H9 (cell line): ENCODE measurements around the gene CLBA1. TPM values are rescaled to one million over a fixed set of nuclear protein-coding genes. Genes with fewer than 3 reads are reported as not detected.
"Not testable (repeated sequence)": the region's sequence is repeated elsewhere in the genome, so short reads cannot be mapped to it uniquely, and the experiment has no call there.

ENCODE experiments used
- DNase-seq: peaks from one replicate; pipeline ENCODE4 v3.0.0-alpha.2; 2017
- H2AFZ ChIP-seq: one replicate; pipeline ENCODE4 v1.6.1; 2013; ENCODE audit warnings: mild to moderate bottlenecking, low read length, control low read depth, moderate library complexity
- H2AK5ac ChIP-seq: 2 replicates; pipeline ENCODE4 v1.6.1; 2013; ENCODE audit warnings: low read length, control low read depth, mixed read lengths; ENCODE audit not compliant: insufficient read length
- H2BK120ac ChIP-seq: one replicate; pipeline ENCODE4 v1.6.1; 2013; ENCODE audit warnings: low read depth, mild to moderate bottlenecking, low read length, control low read depth, inconsistent platforms; ENCODE audit not compliant: poor library complexity, severe bottlenecking
- H2BK12ac ChIP-seq: 2 replicates; pipeline ENCODE4 v1.6.1; 2013; ENCODE audit warnings: low read length, control low read depth, mixed read lengths, low read depth; ENCODE audit not compliant: insufficient read length
- H2BK15ac ChIP-seq: 2 replicates; pipeline ENCODE4 v1.6.1; 2013; ENCODE audit warnings: low read depth, low read length, control low read depth
- H2BK20ac ChIP-seq: one replicate; pipeline ENCODE4 v1.6.1; 2013; ENCODE audit warnings: low read depth, mild to moderate bottlenecking, low read length, control low read depth, inconsistent platforms; ENCODE audit not compliant: poor library complexity, severe bottlenecking
- H2BK5ac ChIP-seq: 2 replicates; pipeline ENCODE4 v1.6.1; 2013; ENCODE audit warnings: low read length, control low read depth, mixed read lengths; ENCODE audit not compliant: insufficient read length
- H3K14ac ChIP-seq: 2 replicates; pipeline ENCODE4 v1.6.1; 2013; ENCODE audit warnings: low read length, control low read depth; ENCODE audit not compliant: insufficient read depth
- H3K18ac ChIP-seq: 2 replicates; pipeline ENCODE4 v1.6.1; 2013; ENCODE audit warnings: low read depth, mild to moderate bottlenecking, mixed read lengths, low read length, control low read depth; ENCODE audit not compliant: insufficient read length
- H3K23ac ChIP-seq: 2 replicates; pipeline ENCODE4 v1.6.1; 2013; ENCODE audit warnings: low read length, control low read depth, mixed read lengths, low read depth; ENCODE audit not compliant: insufficient read length
- H3K23me2 ChIP-seq: 2 replicates; pipeline ENCODE4 v1.6.1; 2013; ENCODE audit warnings: low read depth, mild to moderate bottlenecking, mixed read lengths, low read length, control low read depth; ENCODE audit not compliant: insufficient read length, poor library complexity, severe bottlenecking
- H3K27ac ChIP-seq: 2 replicates; pipeline ENCODE4 v1.5.1; 2013; ENCODE audit warnings: low read length, control low read depth, mixed read lengths, low read depth; ENCODE audit not compliant: insufficient read length
- H3K27me3 ChIP-seq: 2 replicates; pipeline ENCODE4 v1.6.1; 2013; ENCODE audit warnings: low read length, control low read depth, inconsistent platforms; ENCODE audit not compliant: insufficient read depth
- H3K4ac ChIP-seq: 2 replicates; pipeline ENCODE4 v1.6.1; 2013; ENCODE audit warnings: low read depth, mild to moderate bottlenecking, control low read depth, inconsistent platforms, low read length, moderate library complexity
- H3K4me1 ChIP-seq: 2 replicates; pipeline ENCODE4 v1.6.1; 2013; ENCODE audit warnings: low read length, control low read depth, inconsistent platforms; ENCODE audit not compliant: insufficient read depth
- H3K4me2 ChIP-seq: 2 replicates; pipeline ENCODE4 v1.6.1; 2013; ENCODE audit warnings: low read length, control low read depth, mixed read lengths; ENCODE audit not compliant: insufficient read length, insufficient read depth
- H3K56ac ChIP-seq: 2 replicates; pipeline ENCODE4 v1.6.1; 2013; ENCODE audit warnings: low read depth, mild to moderate bottlenecking, mixed read lengths, low read length, control low read depth; ENCODE audit not compliant: insufficient read length
- H3K79me1 ChIP-seq: 2 replicates; pipeline ENCODE4 v1.6.1; 2013; ENCODE audit warnings: low read depth, mild to moderate bottlenecking, moderate library complexity, low read length, control low read depth, inconsistent platforms; ENCODE audit not compliant: insufficient read depth, poor library complexity, severe bottlenecking
- H3K79me2 ChIP-seq: 2 replicates; pipeline ENCODE4 v1.6.1; 2013; ENCODE audit warnings: low read length, control low read depth, inconsistent platforms; ENCODE audit not compliant: insufficient read depth
- H3K9ac ChIP-seq: 2 replicates; pipeline ENCODE4 v1.6.1; 2013; ENCODE audit warnings: low read length, control low read depth, mixed read lengths; ENCODE audit not compliant: insufficient read length; ENCODE audit errors: extremely low read depth
- H3K9me3 ChIP-seq: one replicate; pipeline ENCODE4 v1.6.1; 2013; ENCODE audit warnings: low read depth, low read length, inconsistent platforms; ENCODE audit not compliant: control insufficient read depth
- H3T11ph ChIP-seq: one replicate; pipeline ENCODE4 v1.6.1; 2013; ENCODE audit warnings: mild to moderate bottlenecking, low read length, control low read depth, inconsistent platforms
- H4K20me1 ChIP-seq: one replicate; pipeline ENCODE4 v1.6.1; 2013; ENCODE audit not compliant: control insufficient read depth, insufficient read length, insufficient read depth
- H4K5ac ChIP-seq: 2 replicates; pipeline ENCODE4 v1.6.1; 2013; ENCODE audit warnings: low read depth, mild to moderate bottlenecking, mixed read lengths, low read length, control low read depth; ENCODE audit not compliant: insufficient read length
- H4K8ac ChIP-seq: replicated peaks from 2 replicates; pipeline ENCODE4 v1.6.1; 2013; ENCODE audit warnings: low read length, control low read depth, mixed read lengths, low read depth; ENCODE audit not compliant: insufficient read length
- H4K91ac ChIP-seq: 2 replicates; pipeline ENCODE4 v1.6.1; 2013; ENCODE audit warnings: low read depth, mild to moderate bottlenecking, moderate library complexity, mixed read lengths, low read length, control low read depth; ENCODE audit not compliant: insufficient read length
- H3K27ac Mint-ChIP-seq, 3 experiments: 2 replicates in 2 of 3; 3 replicates in 1 of 3; pipeline ENCODE4 v1.8.0; 2020 to 2021; ENCODE audit warnings: mixed read lengths in 3 of 3, mild to moderate bottlenecking in 1 of 3, moderate library complexity in 1 of 3
- H3K27me3 Mint-ChIP-seq: 2 replicates; pipeline ENCODE4 v1.8.0; 2021; ENCODE audit warnings: low read depth, mild to moderate bottlenecking, moderate library complexity, mixed read lengths
- H3K36me3 Mint-ChIP-seq, 3 experiments: 2 replicates in 2 of 3; 3 replicates in 1 of 3; pipeline ENCODE4 v1.8.0; 2020 to 2021; ENCODE audit warnings: low read depth in 3 of 3, mixed read lengths in 3 of 3; ENCODE audit not compliant: insufficient read depth in 1 of 3
- H3K4me1 Mint-ChIP-seq, 2 experiments: 2 replicates each; pipeline ENCODE4 v1.8.0; 2020; ENCODE audit warnings: mixed read lengths in 2 of 2
- H3K4me3 Mint-ChIP-seq, 2 experiments: 2 replicates in 1 of 2; 3 replicates in 1 of 2; pipeline ENCODE4 v1.8.0; 2020 to 2021; ENCODE audit warnings: mild to moderate bottlenecking in 2 of 2, mixed read lengths in 2 of 2, moderate library complexity in 1 of 2
- H3K9me3 Mint-ChIP-seq, 2 experiments: 2 replicates in 1 of 2; 3 replicates in 1 of 2; pipeline ENCODE4 v1.8.0; 2020; ENCODE audit warnings: mild to moderate bottlenecking in 2 of 2, mixed read lengths in 2 of 2, moderate library complexity in 1 of 2
- WGBS: extraction: QIAGEN DNeasy Blood & Tissue Kit; methylation state at CpG from one replicate; pipeline ENCODE4 v1.1.7; 2013; ENCODE audit warnings: missing lambda C conversion rate, low lambda C conversion rate, mixed read lengths; ENCODE audit not compliant: insufficient read length; ENCODE audit errors: extremely low coverage; 5-methylcytosine and 5-hydroxymethylcytosine counted together
- total RNA-seq: library from RNA; stranded (reverse); gene quantifications from 2 replicates; pipeline ENCODE4 v1.2.1, GENCODE V29; 2021

The CLBA1 gene
- total RNA-seq, 1 experiment from 2014 or later: 2.4 TPM

DNA sequence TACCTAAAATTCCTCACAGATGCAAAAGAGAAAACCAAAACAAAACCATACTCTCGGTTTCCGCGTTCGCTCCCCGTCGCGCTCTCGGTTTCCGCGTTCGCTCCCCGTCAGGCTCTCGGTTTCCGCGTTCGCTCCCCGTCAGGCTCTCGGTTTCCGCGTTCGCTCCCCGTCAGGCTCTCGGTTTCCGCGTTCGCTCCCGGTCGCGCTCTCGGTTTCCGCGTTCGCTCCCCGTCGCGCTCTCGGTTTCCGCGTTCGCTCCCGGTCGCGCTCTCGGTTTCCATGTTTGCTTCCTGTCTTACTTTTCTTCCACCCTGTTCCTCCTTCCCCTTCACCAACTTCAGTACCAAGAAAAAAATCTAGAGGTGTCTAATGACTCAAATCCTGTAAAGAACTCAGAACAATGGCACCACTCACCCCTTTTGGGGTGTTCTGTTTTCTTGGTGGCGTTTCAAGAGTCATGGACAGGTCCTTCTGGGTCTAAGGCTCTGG lies 47.9 kb downstream of the CLBA1 start:
- H2BK120ac ChIP-seq, H3K18ac ChIP-seq, H2BK15ac ChIP-seq, H3K9me3 ChIP-seq, H2BK12ac ChIP-seq, H3K27me3 ChIP-seq, H3K56ac ChIP-seq, H3K4me2 ChIP-seq, H3K36me3 Mint-ChIP-seq, H4K5ac ChIP-seq, H2BK5ac ChIP-seq, H3K23me2 ChIP-seq, H2BK20ac ChIP-seq, H3K9me3 Mint-ChIP-seq, H2AK5ac ChIP-seq, H4K8ac ChIP-seq, H3T11ph ChIP-seq, H2AFZ ChIP-seq, H3K4me1 ChIP-seq, H3K9ac ChIP-seq, H3K14ac ChIP-seq, H3K79me2 ChIP-seq, H3K4ac ChIP-seq, H3K27ac Mint-ChIP-seq, H3K79me1 ChIP-seq, H3K23ac ChIP-seq, H4K91ac ChIP-seq, DNase-seq, H4K20me1 ChIP-seq, H3K27ac ChIP-seq: not testable (repeated sequence)
- Mint-ChIP-seq H3K4me1 (peaks cover 13 to 17% of the 10 kb centered on the region in 2 experiments), H3K4me3 (peak overlapping the region; percentile 44 to 76), H3K27me3 (peaks cover 52% of the 10 kb centered on the region)
- no CpG with 5 or more reads among the region's 45 CpGs for WGBS
